Activated T-cell treated with anti-CD3 and anti-CD28 coated beads, Interleukin-2, amount 50 U/mL, for 72 hours (primary cell): ENCODE results near the gene DOCK9. TPM values are rescaled to one million over a fixed set of nuclear protein-coding genes. Genes with fewer than 3 reads are reported as not detected.
"Not testable (repeated sequence)": the region's sequence is repeated elsewhere in the genome, so short reads cannot be mapped to it uniquely, and the experiment has no call there.

Source experiments
- ATAC-seq, 2 donors: fragments of 150-1000 bp; cut with Tn5 transposase; replicated peaks in 1 of 2; 2 replicates each; pipeline ENCODE4 v1.10.0; 2021; ENCODE audit warnings: moderate library complexity in 2 of 2, mild to moderate bottlenecking in 1 of 2
- DNase-seq, 2 donors: peaks; one replicate each; pipeline ENCODE4 v3.0.0; 2021 to 2022; ENCODE audit warnings: mixed read lengths in 1 of 2
- H3K27ac Mint-ChIP-seq: one replicate; pipeline ENCODE4 v1.8.0; 2022; ENCODE audit warnings: mild to moderate bottlenecking, moderate library complexity, mixed read lengths
- H3K27me3 Mint-ChIP-seq: one replicate; pipeline ENCODE4 v1.8.0; 2022; ENCODE audit warnings: low read depth, mixed read lengths
- H3K36me3 Mint-ChIP-seq, 2 donors: one replicate each; pipeline ENCODE4 v1.8.0; 2022; ENCODE audit warnings: mixed read lengths in 2 of 2, mild to moderate bottlenecking in 1 of 2; ENCODE audit not compliant: insufficient read depth in 2 of 2
- H3K4me1 Mint-ChIP-seq: one replicate; pipeline ENCODE4 v1.8.0; 2022; ENCODE audit warnings: low read depth, mixed read lengths
- H3K4me3 Mint-ChIP-seq, 2 donors: one replicate each; pipeline ENCODE4 v1.8.0; 2022; ENCODE audit warnings: mild to moderate bottlenecking in 2 of 2, mixed read lengths in 2 of 2, moderate library complexity in 2 of 2
- H3K9me3 Mint-ChIP-seq, 2 donors: one replicate each; pipeline ENCODE4 v1.8.0; 2022; ENCODE audit warnings: mixed read lengths in 2 of 2
- total RNA-seq, 2 donors: library from RNA; stranded (reverse); gene quantifications; one replicate each; pipeline ENCODE4 v1.2.3, GENCODE V29; 2022

The DOCK9 gene
- total RNA-seq, 2 donors from 2014 or later = 51.6 to 71.5 TPM

GRCh38 chr13:98909016-98909415 is 68.8 kb downstream of the DOCK9 start:
- Mint-ChIP-seq H3K27me3 (no peaks in the 10 kb centered on the region), H3K4me3 (peak overlapping the region in 1 of 2 donors; percentile 71), H3K9me3 (no peaks in the 10 kb centered on the region), H3K36me3 (peaks cover 0 to 2% of the 10 kb centered on the region in 2 donors), H3K4me1 (peaks cover 43% of the 10 kb centered on the region), H3K27ac (peak overlapping the region; percentile 36)
- DNase-seq = peak; percentile 21 to 42
- ATAC-seq = peak; percentile 70 to 75

- ATAC-seq (no peak), DNase-seq (no peak)
- Mint-ChIP-seq H3K4me3 (no peak overlapping the region), H3K4me1 (peaks cover 47% of the 10 kb centered on the region), H3K36me3 (peaks cover 2% of the 10 kb centered on the region in 2 donors), H3K27me3 (no peaks in the 10 kb centered on the region), H3K27ac (no peak overlapping the region), H3K9me3 (no peaks in the 10 kb centered on the region)
Observed at GRCh38 chr13:98906746-98907502, 70.9 kb downstream of the DOCK9 start.

GRCh38 chr13:98905199-98905598 is 72.7 kb downstream of the DOCK9 start:
- Mint-ChIP-seq H3K27ac (no peak overlapping the region), H3K27me3 (no peaks in the 10 kb centered on the region)

GRCh38 chr13:98900442-98900841 is 77.4 kb downstream of the DOCK9 start:
- no peak overlapping the region for H3K27ac Mint-ChIP-seq

More at GRCh38 chr13:98905199-98905598, 72.7 kb downstream of the DOCK9 start:
- peaks cover 4 to 7% of the 10 kb centered on the region in 2 donors for H3K36me3 Mint-ChIP-seq
- no peaks in the 10 kb centered on the region for H3K9me3 Mint-ChIP-seq
- DNase-seq (no peak), ATAC-seq (no peak)
- H3K4me1 Mint-ChIP-seq = peaks cover 37% of the 10 kb centered on the region
- no peak overlapping the region for H3K4me3 Mint-ChIP-seq

GRCh38 chr13:98897706-98898105 is 80.2 kb downstream of the DOCK9 start:
- H3K36me3 Mint-ChIP-seq = peaks cover 5 to 9% of the 10 kb centered on the region in 2 donors
- H3K4me1 Mint-ChIP-seq = peaks cover 5% of the 10 kb centered on the region
- no peak overlapping the region for H3K27ac Mint-ChIP-seq
- no peak for ATAC-seq
- H3K4me3 Mint-ChIP-seq = no peak overlapping the region
- no peak for DNase-seq
- H3K27me3 Mint-ChIP-seq = no peaks in the 10 kb centered on the region
- H3K9me3 Mint-ChIP-seq = no peaks in the 10 kb centered on the region

More at GRCh38 chr13:98900442-98900841, 77.4 kb downstream of the DOCK9 start:
- peaks cover 19% of the 10 kb centered on the region for H3K4me1 Mint-ChIP-seq
- no peaks in the 10 kb centered on the region for H3K9me3 Mint-ChIP-seq
- no peaks in the 10 kb centered on the region for H3K27me3 Mint-ChIP-seq
- H3K36me3 Mint-ChIP-seq = peaks cover 7% of the 10 kb centered on the region in 2 donors
- no peak overlapping the region for H3K4me3 Mint-ChIP-seq
- ATAC-seq = no peak
- DNase-seq = no peak

GRCh38 chr13:98896868-98897144 is 81.1 kb downstream of the DOCK9 start:
- H3K4me3 Mint-ChIP-seq = no peak overlapping the region
- H3K27me3 Mint-ChIP-seq = no peaks in the 10 kb centered on the region
- peaks cover 5 to 7% of the 10 kb centered on the region in 2 donors for H3K36me3 Mint-ChIP-seq
- DNase-seq (no peak), ATAC-seq (no peak)
- H3K4me1 Mint-ChIP-seq = peaks cover 5% of the 10 kb centered on the region
- H3K9me3 Mint-ChIP-seq = no peaks in the 10 kb centered on the region
- no peak overlapping the region for H3K27ac Mint-ChIP-seq

- Mint-ChIP-seq H3K9me3 (no peaks in the 10 kb centered on the region), H3K27ac (no peak overlapping the region), H3K4me3 (no peak overlapping the region), H3K4me1 (peaks cover 5% of the 10 kb centered on the region), H3K36me3 (peaks cover 5 to 7% of the 10 kb centered on the region in 2 donors), H3K27me3 (no peaks in the 10 kb centered on the region)
- no peak for DNase-seq
- no peak for ATAC-seq
Observed at GRCh38 chr13:98896083-98896867, 81.6 kb downstream of the DOCK9 start.

- not testable (repeated sequence) for H3K27me3 Mint-ChIP-seq, ATAC-seq, H3K27ac Mint-ChIP-seq, H3K4me3 Mint-ChIP-seq, DNase-seq, H3K9me3 Mint-ChIP-seq, H3K36me3 Mint-ChIP-seq
- peaks cover 18% of the 10 kb centered on the region for H3K4me1 Mint-ChIP-seq
Observed at GRCh38 chr13:98894814-98895213, 83.0 kb downstream of the DOCK9 start.

GRCh38 chr13:98893371-98893770 is 84.5 kb downstream of the DOCK9 start:
- Mint-ChIP-seq H3K27ac (no peak overlapping the region), H3K9me3 (no peaks in the 10 kb centered on the region), H3K4me1 (peaks cover 27% of the 10 kb centered on the region), H3K4me3 (no peak overlapping the region), H3K27me3 (no peaks in the 10 kb centered on the region), H3K36me3 (peaks cover under 1 to 8% of the 10 kb centered on the region in 2 donors)
- DNase-seq = no peak
- ATAC-seq = no peak

- Mint-ChIP-seq H3K36me3 (peaks cover 2 to 12% of the 10 kb centered on the region in 2 donors), H3K9me3 (no peaks in the 10 kb centered on the region), H3K4me3 (no peak overlapping the region), H3K27me3 (no peaks in the 10 kb centered on the region), H3K27ac (no peak overlapping the region), H3K4me1 (peaks cover 27% of the 10 kb centered on the region)
- DNase-seq (no peak), ATAC-seq (no peak)
Observed at GRCh38 chr13:98892821-98893220, 85.0 kb downstream of the DOCK9 start.

GRCh38 chr13:98892077-98892476 is 85.8 kb downstream of the DOCK9 start:
- H3K4me3 Mint-ChIP-seq = no peak overlapping the region
- H3K27ac Mint-ChIP-seq = no peak overlapping the region
- DNase-seq (no peak), ATAC-seq (no peak)
- peaks cover 2 to 12% of the 10 kb centered on the region in 2 donors for H3K36me3 Mint-ChIP-seq
- no peaks in the 10 kb centered on the region for H3K27me3 Mint-ChIP-seq
- peaks cover 23% of the 10 kb centered on the region for H3K4me1 Mint-ChIP-seq
- no peaks in the 10 kb centered on the region for H3K9me3 Mint-ChIP-seq

GRCh38 chr13:98890925-98891324 is 86.9 kb downstream of the DOCK9 start:
- H3K9me3 Mint-ChIP-seq = no peaks in the 10 kb centered on the region
- ATAC-seq (no peak), DNase-seq (no peak)
- H3K27me3 Mint-ChIP-seq = no peaks in the 10 kb centered on the region
- peaks cover 22% of the 10 kb centered on the region for H3K4me1 Mint-ChIP-seq
- peak overlapping the region; percentile 0 for H3K27ac Mint-ChIP-seq
- H3K36me3 Mint-ChIP-seq = peaks cover 4 to 15% of the 10 kb centered on the region in 2 donors
- peak overlapping the region; percentile 4 to 58 for H3K4me3 Mint-ChIP-seq

- H3K4me3 Mint-ChIP-seq = peak overlapping the region; percentile 4 to 19
- H3K27me3 Mint-ChIP-seq = no peaks in the 10 kb centered on the region
- H3K9me3 Mint-ChIP-seq = no peaks in the 10 kb centered on the region
- H3K27ac Mint-ChIP-seq = no peak overlapping the region
- H3K4me1 Mint-ChIP-seq = peaks cover 22% of the 10 kb centered on the region
- H3K36me3 Mint-ChIP-seq = peaks cover 4 to 15% of the 10 kb centered on the region in 2 donors
- DNase-seq (peak; percentile 63 to 70), ATAC-seq (peak; percentile 99)
Observed at GRCh38 chr13:98890186-98890585, 87.7 kb downstream of the DOCK9 start.
